Measurements from ENCODE around the gene PER2.

PER2 gene

GRCh38 chr2:238267884-238268680 lies 20.3 kb downstream of the PER2 start:
- DNase-seq: no peak

- no peak for DNase-seq
These were observed 21.1 kb downstream of the PER2 start for GRCh38 chr2:238267341-238267710.

GRCh38 chr2:238265605-238266004 lies 22.8 kb downstream of the PER2 start:
- no peak for DNase-seq

GRCh38 chr2:238264072-238264460 lies 24.3 kb downstream of the PER2 start:
- no peak for DNase-seq

GRCh38 chr2:238263204-238264071 lies 25.0 kb downstream of the PER2 start:
- DNase-seq: peak; percentile 86

- no peak for DNase-seq
These were observed 25.8 kb downstream of the PER2 start for GRCh38 chr2:238262496-238263122.

- DNase-seq: no peak
These were observed 26.6 kb downstream of the PER2 start for GRCh38 chr2:238261718-238262375.

GRCh38 chr2:238260883-238261282 lies 27.5 kb downstream of the PER2 start:
- DNase-seq: no peak

- no peak for DNase-seq
These were observed 29.1 kb downstream of the PER2 start for GRCh38 chr2:238259061-238260020.

GRCh38 chr2:238257786-238258700 lies 30.4 kb downstream of the PER2 start:
- DNase-seq: no peak

GRCh38 chr2:238256594-238257104 lies 31.8 kb downstream of the PER2 start:
- peak; percentile 71 for DNase-seq

GRCh38 chr2:238256111-238256510 lies 32.3 kb downstream of the PER2 start:
- no peak for DNase-seq

- no peak for DNase-seq
These were observed 32.8 kb downstream of the PER2 start for GRCh38 chr2:238255636-238256035.

- no peak for DNase-seq
These were observed 33.3 kb downstream of the PER2 start for GRCh38 chr2:238255151-238255551.

GRCh38 chr2:238254095-238254723 lies 34.2 kb downstream of the PER2 start:
- DNase-seq: no peak

- DNase-seq: no peak
These were observed 35.4 kb downstream of the PER2 start for GRCh38 chr2:238252766-238253630.

GRCh38 chr2:238251986-238252385 lies 36.4 kb downstream of the PER2 start:
- no peak for DNase-seq

GRCh38 chr2:238251331-238251730 lies 37.1 kb downstream of the PER2 start:
- no peak for DNase-seq

GRCh38 chr2:238250896-238251295 lies 37.5 kb downstream of the PER2 start:
- no peak for DNase-seq

All from fibroblast of skin of back (primary cell).